VCaP (cell line): ENCODE data around the gene RNU1-4.
"Not testable (repeated sequence)": the region's sequence is repeated elsewhere in the genome, so short reads cannot be mapped to it uniquely, and the experiment has no call there.

Experiments used
- H3K27ac ChIP-seq: fragments of 450-650 bp; 2 replicates; pipeline ENCODE4 v1.5.1; 2017

RNU1-4 gene

DNA sequence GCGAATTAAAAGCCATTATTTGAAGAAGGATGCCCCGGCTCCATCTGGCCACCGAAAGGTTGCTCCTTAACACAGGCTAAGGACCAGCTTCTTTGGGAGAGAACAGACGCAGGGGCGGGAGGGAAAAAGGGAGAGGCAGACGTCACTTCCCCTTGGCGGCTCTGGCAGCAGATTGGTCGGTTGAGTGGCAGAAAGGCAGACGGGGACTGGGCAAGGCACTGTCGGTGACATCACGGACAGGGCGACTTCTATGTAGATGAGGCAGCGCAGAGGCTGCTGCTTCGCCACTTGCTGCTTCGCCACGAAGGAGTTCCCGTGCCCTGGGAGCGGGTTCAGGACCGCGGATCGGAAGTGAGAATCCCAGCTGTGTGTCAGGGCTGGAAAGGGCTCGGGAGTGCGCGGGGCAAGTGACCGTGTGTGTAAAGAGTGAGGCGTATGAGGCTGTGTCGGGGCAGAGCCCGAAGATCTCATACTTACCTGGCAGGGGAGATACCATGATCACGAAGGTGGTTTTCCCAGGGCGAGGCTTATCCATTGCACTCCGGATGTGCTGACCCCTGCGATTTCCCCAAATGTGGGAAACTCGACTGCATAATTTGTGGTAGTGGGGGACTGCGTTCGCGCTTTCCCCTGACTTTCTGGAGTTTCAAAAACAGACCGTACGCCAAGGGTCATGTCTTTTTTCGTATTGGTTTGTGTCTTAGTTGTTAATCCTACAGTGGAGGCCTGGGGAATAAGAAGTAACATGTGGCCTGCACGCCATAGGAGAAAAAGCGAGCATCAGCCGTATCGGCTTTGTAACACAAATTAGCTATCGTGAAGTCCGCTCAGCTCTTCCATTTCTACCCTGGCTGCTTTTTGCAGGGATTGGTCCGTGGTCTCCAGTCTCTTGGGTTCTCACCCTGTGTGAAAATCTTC is at the start of gene RNU1-4:
Gene RNU1-4 (plus strand): TSS at position 470 of the 918 bp plus-strand sequence.
- not testable (repeated sequence) for H3K27ac ChIP-seq

DNA sequence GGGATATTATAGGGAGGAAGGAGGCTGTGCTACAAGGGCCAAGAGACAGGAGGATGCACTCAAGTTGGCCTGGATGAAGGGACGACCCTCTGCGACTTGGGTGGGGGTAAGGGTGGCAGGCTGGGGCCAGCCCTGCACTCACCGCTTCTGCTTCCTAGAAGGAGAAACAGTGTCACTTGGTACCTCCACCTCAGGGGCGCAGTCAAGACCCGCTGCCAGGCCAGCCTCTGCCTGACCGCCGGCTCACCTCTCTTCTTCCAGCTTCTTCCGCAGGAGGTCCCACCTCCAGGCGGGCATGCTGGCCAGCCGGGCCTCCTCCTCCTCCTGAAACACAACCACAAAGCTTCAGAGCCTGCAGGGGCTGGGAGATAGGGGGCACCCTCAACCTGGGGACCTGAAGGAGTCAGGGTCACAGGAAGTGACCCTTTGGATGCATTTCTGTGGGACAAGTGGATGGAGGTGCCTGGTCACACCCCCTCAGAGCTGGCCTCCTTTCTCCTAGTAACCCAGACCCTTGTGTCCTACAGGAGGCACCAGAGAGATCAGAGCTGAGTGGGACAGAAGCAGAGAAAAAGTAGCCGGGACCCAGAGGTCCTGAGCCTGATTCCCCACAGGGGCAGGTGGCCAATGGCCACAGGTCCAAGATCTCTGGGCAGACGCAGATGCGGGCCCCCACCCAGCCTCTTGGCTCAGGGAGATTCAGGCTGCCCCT is 49.2 kb upstream of the RNU1-4 start:
- H3K27ac ChIP-seq = not testable (repeated sequence)

DNA sequence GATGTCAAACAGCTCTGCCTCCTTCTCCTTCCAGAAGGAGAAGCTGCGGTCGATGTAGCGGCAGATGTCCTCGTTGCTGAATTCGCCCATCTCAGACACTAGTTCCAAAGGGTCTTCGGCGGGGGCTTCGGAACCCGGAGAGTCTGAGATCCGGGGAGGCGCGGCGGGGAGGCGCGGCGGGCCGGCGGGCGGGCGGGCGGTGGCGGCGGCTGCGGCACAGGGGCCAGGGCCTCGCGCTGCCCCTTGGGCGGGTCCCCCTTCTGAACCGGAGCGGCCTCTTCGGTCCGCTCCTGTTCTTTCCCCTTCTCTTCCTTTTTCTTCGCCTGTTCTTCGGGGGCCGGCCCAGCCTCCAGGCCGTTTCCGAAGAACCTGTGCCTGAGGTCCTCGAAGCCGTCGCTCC is 48.0 kb upstream of the RNU1-4 start:
- H3K27ac ChIP-seq = not testable (repeated sequence)

DNA sequence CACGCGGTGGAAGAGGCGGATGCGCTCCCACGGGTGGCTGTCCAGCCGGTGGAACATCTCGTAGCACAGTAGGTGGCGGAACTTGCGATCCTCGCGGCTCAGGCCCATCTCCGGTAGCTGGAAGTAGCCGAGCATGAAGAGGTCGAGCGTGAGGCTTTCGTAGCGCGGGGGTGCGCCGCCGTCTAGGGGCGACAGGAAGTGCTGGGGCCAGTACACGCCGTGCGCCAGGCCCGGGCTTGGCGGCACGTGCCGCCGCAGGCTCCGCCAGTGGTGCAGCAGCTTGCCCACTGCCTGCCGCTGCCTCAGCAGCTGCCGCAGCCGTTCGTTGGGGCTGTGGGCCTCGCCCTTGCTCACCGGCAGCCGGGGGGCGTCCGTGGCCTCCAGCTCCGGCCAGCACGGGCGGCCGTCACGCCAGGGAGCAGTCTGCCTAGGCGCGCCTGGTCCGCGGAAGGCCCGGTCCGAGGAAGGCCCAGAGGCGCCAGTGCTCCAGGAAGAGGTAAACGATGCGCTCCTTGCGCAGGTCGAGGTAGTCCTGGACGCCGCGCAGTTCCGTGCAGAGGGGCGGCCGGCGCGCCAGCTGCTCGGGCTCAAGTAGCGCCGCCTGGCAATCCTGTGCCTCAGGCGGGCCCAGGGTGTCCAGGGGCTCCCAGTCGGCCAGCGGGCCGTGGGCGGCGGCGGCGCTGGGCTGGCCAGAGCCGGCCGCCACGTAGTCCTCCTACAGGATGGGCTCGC is 47.4 kb upstream of the RNU1-4 start:
- H3K27ac ChIP-seq = not testable (repeated sequence)

DNA sequence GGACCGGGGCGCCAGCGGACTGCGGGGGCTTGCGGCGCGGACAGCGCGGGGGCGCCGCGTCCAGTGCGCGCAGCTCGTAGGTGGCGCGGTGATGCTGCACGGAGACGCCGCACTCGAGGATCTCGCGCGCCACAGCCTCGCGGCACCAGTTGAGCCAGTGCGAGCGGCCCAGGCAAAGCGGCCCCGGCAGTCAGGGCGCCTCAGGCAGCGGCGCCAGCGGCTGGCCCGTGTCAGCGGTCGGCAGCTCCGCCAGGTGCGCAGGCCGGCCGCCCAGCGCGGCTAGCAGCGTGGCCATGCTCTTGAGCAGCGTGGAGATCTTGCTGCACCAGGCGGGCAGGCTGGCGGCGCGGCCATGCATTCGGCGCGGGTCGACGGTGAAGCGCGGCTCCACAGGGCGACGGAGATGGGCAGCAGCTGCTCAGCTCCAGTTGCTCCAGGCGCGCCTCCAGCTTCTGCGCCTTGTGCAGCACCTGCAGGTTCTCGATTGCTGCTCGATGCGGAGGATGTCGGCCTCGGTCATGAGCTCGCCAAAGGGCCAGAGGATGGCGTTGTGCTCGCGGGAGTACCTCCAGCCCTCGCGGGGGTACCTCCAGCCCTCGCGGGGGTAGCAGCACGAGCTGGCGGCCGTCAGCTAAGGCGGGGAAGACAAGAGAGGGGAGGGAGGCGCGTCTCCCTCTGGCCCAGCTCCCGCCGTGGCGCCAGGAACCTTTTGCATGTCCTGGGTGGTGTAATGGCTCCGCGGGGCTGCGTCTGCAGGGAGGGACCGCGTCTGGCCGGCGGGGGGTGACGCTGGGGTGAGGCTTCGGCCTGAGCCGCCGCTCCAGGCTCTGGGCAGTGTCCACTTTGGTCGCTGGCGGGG is 46.6 kb upstream of the RNU1-4 start:
- H3K27ac ChIP-seq = not testable (repeated sequence)

DNA sequence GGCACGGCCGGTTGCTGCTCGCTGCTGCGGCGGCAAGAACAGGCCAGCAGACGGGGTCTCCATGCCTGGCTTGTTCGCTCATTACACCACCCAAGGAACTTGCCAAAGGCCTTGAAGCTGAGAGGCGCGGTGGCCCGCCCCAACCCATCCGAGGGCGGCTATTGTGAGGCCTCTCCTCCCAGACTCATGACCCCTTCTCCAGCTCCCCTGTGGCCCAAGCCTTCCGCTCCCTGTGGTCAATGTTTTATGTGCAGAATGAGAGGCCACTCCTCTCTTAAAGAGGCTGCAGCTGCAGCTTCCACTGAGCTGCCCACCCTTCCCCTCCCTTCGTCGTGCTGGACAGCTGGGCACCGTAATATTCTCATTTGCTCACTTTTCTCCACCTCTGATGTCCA is 46.0 kb upstream of the RNU1-4 start:
- not testable (repeated sequence) for H3K27ac ChIP-seq

DNA sequence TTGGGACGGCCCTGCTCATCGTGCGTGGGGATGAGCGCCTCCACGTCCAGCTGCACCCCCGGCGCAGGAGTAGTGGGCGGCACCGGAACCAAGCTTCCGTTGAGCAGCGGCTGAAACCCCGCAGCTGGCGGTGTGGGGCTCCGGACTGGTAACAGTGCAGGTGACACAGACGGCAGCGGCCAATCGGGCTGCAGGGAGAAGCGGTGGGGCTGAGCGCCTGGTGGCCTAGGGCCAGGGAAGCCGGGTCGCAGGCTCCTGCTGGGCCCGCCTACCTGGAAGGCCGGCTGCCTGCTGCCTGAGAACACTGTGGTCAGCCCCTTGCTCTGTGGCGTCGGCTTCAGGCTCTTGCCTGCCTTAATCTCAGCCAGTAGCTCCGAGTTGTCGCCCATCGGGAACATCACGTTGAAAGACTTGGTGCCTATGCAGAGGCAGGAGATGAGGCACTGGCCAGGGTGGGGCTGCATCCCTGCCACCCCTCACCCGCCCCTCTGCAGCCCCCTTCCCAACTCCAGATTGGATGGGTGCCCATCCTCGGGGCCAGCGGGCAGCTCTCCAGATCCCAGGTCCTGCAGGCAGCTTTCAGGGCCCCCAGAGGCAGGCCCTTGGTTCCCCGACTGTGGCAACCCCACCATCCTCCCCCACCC is 43.7 kb upstream of the RNU1-4 start:
- H3K27ac ChIP-seq = not testable (repeated sequence)

DNA sequence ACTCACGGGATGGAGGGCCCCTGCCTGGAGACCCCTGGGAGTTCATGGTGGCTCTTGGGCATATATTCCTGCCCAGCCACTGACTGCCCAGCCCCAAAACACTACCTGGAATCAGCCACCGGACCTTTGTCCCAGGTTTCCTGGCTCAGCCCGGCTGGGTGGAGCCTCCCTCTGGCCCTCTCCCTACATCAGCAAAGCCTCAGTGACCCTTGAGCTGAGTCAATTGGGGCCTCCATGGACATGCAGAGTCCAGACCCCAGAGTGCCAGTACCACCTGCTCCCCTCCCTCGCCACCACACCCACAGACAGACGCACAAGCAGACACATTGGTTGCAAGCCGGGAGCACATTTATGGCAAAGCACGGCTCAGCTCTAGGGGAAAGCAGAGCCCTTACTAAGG is 43.2 kb upstream of the RNU1-4 start:
- H3K27ac ChIP-seq = not testable (repeated sequence)

DNA sequence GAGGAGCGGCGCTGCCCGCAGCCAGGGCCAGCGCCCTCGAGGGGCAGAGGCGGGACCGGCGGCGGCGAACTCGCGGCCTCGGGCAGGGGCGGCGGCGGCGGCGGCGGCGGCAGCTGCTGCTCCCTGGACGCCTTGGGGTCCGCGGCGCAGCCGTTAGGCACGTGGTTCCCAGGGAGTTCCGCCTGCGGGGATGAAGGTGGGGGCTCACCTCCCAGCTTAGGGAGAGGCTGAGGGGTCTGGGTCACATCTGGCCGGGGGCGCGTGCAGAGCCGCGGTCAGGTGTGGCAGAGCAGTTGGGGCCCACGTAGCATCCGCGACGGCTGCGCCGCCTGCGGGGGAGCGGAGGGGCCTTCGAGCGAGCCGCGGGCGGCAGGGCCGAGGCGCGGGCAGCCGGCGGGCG is 40.9 kb upstream of the RNU1-4 start:
- H3K27ac ChIP-seq = not testable (repeated sequence)

DNA sequence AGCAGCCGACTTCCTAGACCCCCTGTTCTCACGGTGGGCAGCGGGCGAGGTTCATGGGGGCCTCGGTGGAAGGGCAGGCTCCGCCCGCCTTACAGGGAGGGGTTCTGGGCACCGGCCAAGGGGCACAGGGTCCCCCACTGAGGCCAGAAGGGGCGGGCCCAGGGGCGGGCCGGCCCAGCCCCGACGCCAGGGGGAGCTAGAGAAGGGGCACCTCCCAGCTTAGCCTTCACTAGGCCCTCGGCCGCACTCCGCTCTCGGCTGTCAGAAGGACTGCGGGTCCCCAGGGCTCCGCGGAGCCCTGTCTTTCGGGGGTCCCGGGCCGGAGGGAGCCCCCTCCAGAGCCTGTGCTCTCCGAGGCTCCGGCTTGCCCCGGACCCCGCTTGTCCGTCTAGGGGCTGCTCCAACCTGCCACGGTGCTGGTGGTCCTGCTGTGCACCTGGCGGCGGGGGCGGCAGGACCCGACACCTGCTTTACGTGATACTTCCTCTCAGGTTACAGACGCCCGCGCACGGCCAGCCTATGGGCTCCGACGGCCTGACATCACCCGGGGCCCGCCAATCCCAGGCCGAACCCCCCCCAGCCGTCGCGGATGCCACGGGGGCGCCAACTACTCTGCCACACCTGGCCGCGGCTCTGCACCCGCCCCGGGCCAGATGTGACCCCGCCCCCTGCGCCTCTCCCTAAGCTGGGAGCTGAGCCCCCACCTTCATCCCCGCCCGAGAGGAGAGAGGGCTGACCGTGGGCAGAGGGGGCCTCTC is 40.0 kb upstream of the RNU1-4 start:
- not testable (repeated sequence) for H3K27ac ChIP-seq

DNA sequence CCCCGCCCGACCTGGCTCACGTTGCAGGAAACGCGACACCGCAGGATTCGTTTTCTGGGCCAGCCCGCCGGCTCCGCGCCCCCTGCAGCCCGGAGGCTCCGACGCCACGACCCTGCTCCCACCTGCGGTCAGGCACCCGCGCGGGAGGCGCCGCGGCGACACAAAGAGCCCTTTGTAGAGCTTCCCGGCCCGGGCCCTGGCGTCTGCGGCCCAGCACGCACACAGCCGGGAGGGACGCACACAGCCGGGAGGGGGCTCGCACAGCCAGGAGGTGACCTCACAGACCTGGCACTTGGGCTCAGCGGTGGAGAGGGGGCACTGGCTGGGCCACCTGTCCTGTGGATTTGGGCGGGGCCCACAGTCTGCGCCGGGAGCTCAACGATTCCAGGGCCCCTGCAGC is 39.1 kb upstream of the RNU1-4 start:
- H3K27ac ChIP-seq = not testable (repeated sequence)

DNA sequence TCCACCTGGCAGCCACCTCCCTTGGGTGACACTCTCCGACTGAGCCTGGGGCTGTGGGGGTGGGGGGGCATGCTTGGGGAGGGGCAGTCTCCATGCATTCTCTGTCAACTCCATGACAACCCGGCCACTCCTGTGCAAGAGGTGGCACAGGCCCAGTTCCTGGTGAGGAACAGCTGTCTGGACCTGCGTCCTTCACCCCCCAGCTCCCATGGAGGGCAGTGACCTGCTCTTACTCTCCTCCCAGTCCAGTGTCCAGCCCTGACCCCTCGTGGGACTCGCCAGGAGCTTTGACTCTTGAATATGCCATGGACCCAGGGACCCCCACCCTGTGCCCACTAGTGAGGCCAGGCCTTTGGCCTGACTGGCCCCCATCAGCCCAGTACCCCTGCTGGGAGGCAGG is 38.0 kb upstream of the RNU1-4 start:
- not testable (repeated sequence) for H3K27ac ChIP-seq

DNA sequence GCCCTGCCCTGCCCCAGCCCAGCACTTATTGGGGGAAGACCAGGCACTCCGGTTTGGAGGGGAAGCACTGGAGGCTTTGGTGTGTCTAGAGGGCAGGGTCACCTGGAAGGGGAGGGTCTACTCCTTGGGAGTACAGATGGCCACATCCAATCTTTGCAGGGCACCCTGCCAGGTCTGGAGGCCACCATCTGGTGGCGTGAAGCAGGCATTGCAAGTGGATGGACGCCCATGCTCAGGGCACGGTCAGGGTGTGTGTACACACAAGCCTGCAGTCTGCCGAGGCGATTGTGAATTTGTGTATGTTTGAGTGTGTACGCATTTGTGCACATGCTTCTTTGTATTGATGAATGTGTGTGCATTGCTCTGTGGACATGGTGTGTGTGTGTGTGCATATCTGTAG is 37.2 kb upstream of the RNU1-4 start:
- H3K27ac ChIP-seq = not testable (repeated sequence)

DNA sequence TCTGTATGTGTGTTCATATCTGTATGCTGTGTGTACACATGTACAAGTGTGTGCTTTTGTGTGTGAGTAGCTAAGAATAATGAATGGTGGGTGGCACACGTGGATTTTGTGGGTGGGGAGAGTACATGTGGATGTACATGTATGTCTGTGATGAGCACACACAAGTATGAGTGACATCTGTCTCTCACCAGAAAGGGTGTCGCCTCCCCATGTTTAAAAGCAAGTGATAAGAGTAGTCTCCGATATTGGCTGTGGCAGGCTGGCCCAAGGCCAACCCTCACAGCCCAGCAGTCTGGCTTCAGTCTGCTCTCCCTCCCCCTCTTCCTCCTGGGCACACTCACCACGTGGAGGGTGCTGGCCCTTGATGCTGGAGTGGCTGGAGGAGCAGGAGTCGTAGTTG is 36.7 kb upstream of the RNU1-4 start:
- H3K27ac ChIP-seq = not testable (repeated sequence)

DNA sequence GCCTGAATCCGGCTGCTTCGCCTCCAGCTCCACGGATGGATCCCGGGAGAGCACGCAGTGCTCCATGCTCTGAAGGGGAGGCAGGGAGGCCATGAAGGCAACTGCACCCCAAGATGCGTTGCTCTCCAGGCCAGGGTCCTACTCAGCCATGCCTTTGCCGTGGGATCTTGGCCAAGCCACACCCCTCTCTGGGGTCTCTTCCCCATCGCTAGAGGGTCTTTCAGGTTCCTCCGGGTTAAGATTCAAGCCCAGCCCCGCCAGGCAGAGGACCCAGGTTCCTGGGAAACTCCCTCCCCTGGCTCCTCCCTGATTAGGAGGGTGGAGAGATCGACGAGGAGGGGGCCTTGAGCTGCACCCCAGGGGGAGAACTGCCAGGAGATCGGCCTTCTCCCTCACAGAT is 36.2 kb upstream of the RNU1-4 start:
- not testable (repeated sequence) for H3K27ac ChIP-seq

DNA sequence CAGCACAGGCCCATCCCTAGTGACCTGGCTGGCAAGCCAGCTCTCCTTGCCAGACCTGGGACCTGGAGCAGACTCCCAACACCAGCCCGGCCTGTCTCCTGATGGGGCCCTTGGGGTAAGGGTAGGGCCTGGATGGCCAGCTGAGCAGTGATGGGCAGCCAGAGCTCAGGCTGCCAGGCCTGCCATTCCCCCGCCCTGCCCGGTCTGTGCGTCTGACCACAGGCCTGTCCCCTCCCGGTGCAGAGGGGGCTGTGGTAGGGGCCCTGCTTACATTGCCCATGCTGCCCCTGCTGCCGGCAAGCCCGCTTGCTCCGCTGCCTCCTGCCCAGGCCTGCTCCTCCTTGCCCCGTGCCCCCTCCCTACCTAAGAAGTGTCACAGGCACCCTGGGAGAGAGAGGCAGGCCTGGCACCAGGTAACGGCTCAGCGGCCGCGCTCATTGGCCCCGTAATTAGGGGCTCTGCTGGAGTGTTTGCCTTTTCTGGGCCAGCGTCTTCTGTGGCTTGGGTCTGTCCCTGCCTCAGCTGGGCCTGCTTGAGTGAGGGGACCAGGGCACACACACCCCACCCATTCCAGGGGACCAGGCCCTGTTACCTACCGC is 35.7 kb upstream of the RNU1-4 start:
- not testable (repeated sequence) for H3K27ac ChIP-seq

DNA sequence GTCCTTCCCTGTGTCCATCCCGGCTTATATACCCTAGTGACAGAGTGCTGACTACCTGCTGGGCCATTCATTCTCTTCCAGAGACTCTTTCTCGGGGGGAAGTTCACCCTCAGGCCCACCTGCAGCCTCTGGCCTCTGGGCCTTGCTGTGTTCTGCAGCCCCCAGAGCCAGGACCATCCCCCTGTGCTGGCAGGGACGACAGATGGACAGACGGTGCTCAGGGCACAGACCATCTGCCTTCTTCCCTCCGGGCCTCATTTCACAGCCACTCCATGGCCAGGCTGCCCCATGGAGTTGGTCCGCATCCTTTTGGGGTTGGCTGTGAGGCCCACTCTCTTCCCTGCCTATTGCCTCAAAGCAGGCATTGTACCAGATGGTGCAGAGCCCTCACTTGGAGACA is 34.0 kb upstream of the RNU1-4 start:
- H3K27ac ChIP-seq = not testable (repeated sequence)
